B cell (primary cell): ENCODE results near the gene TUBA3E. TPM values are rescaled to one million over a fixed set of nuclear protein-coding genes. Genes with fewer than 3 reads are reported as not detected.

Source experiments
- ATAC-seq: fragments of 200-7000 bp; cut with Tn5 transposase; one replicate; pipeline ENCODE4 v1.10.0; 2021; ENCODE audit warnings: low read depth, mild to moderate bottlenecking, moderate number of reproducible peaks, moderate library complexity
- CTCF ChIA-PET: fragments of 350-600 bp; sonication (Branson Sonifier 250); formaldehyde crosslinking; loops from one replicate; lab custom pipeline; 2021; ENCODE audit warnings: antibody characterized with exemption, inconsistent platforms; lab: Charles Lee
- POLR2A ChIA-PET: fragments of 350-600 bp; sonication (Branson Sonifier 250); formaldehyde crosslinking; loops from one replicate; lab custom pipeline; 2021; ENCODE audit warnings: antibody characterized with exemption; lab: Charles Lee
- DNase-seq: peaks from one replicate; pipeline ENCODE4 v3.0.0; 2013
- H2AFZ ChIP-seq: 2 replicates; pipeline ENCODE4 v1.6.1; 2012; ENCODE audit warnings: mild to moderate bottlenecking, low read depth, low read length; ENCODE audit not compliant: insufficient read depth, poor library complexity, severe bottlenecking
- H3K27ac ChIP-seq, 2 donors: 1 replicate in 1 of 2; 2 replicates in 1 of 2; pipeline ENCODE4 v1.5.1; 2012 to 2013; ENCODE audit warnings: low read length in 2 of 2, mild to moderate bottlenecking in 2 of 2, moderate library complexity in 1 of 2
- H3K27me3 ChIP-seq, 4 experiments: fragments of 200-600 bp in 1 of 4; sonication (generic) in 1 of 4; replicated peaks in 1 of 4; 1 replicate in 2 of 4; 2 replicates in 2 of 4; pipeline versions ENCODE4 v1.6.1 to v1.7.0; 2013 to 2016; ENCODE audit warnings: low read length in 3 of 4, mild to moderate bottlenecking in 2 of 4, mixed read lengths in 1 of 4, moderate library complexity in 1 of 4; ENCODE audit not compliant: insufficient read depth in 4 of 4, control insufficient read depth in 3 of 4; ENCODE audit errors: control extremely low read depth in 1 of 4
- H3K36me3 ChIP-seq, 2 experiments: replicated peaks in 1 of 2; 1 replicate in 1 of 2; 2 replicates in 1 of 2; pipeline versions ENCODE4 v1.6.1 to v1.7.1; 2013; ENCODE audit warnings: low read length in 1 of 2; ENCODE audit not compliant: insufficient read depth in 2 of 2, control insufficient read depth in 1 of 2; ENCODE audit errors: control extremely low read depth in 1 of 2, extremely low read depth in 1 of 2
- H3K4me1 ChIP-seq, 2 donors: fragments of 200-600 bp in 1 of 2; sonication (generic) in 1 of 2; 1 replicate in 1 of 2; 2 replicates in 1 of 2; pipeline versions ENCODE4 v1.5.1 to v1.6.1; 2013 to 2017; ENCODE audit warnings: low read length in 2 of 2; ENCODE audit not compliant: control insufficient read depth in 2 of 2, insufficient read depth in 2 of 2
- H3K4me2 ChIP-seq: replicated peaks from 2 replicates; pipeline ENCODE3; 2012; ENCODE audit warnings: mild to moderate bottlenecking, low read depth, low read length; ENCODE audit not compliant: poor library complexity, severe bottlenecking
- H3K4me3 ChIP-seq, 5 experiments: fragments of 200-600 bp in 1 of 5; sonication (generic) in 1 of 5; 1 replicate in 3 of 5; 2 replicates in 2 of 5; pipeline versions ENCODE4 v1.5.1 to v1.7.0; 2011 to 2016; ENCODE audit warnings: low read length in 4 of 5, mild to moderate bottlenecking in 4 of 5, low read depth in 2 of 5, control low read depth in 1 of 5, moderate library complexity in 1 of 5; ENCODE audit not compliant: insufficient read depth in 1 of 5; ENCODE audit errors: control extremely low read depth in 1 of 5, extremely low read depth in 1 of 5
- H3K79me2 ChIP-seq: fragments of 200-600 bp; sonication (generic); one replicate; pipeline ENCODE4 v1.6.0; 2016; ENCODE audit warnings: low read length; ENCODE audit not compliant: control insufficient read depth, insufficient read depth
- H3K9ac ChIP-seq: fragments of 200-600 bp; sonication (generic); 2 replicates; pipeline ENCODE4 v1.6.1; 2017; ENCODE audit warnings: mild to moderate bottlenecking, low read length, moderate library complexity
- H3K9me3 ChIP-seq, 3 donors: one replicate each; pipeline versions ENCODE4 v1.6.1 to v1.7.1; 2013; ENCODE audit warnings: low read length in 2 of 3; ENCODE audit not compliant: control insufficient read depth in 2 of 3, insufficient read depth in 1 of 3; ENCODE audit errors: control extremely low read depth in 1 of 3
- H4K20me1 ChIP-seq: 2 replicates; pipeline ENCODE4 v1.6.0; 2012; ENCODE audit warnings: mild to moderate bottlenecking, low read length; ENCODE audit not compliant: insufficient read depth, control insufficient read depth, poor library complexity, severe bottlenecking
- H3K27ac Mint-ChIP-seq: one replicate; pipeline ENCODE4 v1.8.0; 2021; ENCODE audit warnings: mixed read lengths
- H3K27me3 Mint-ChIP-seq: one replicate; pipeline ENCODE4 v1.8.0; 2021; ENCODE audit warnings: mixed read lengths
- H3K4me1 Mint-ChIP-seq: one replicate; pipeline ENCODE4 v1.8.0; 2021; ENCODE audit warnings: mixed read lengths
- H3K4me3 Mint-ChIP-seq: one replicate; pipeline ENCODE4 v1.8.0; 2021; ENCODE audit warnings: mixed read lengths
- H3K9me3 Mint-ChIP-seq: one replicate; pipeline ENCODE4 v1.8.0; 2022; ENCODE audit warnings: mixed read lengths; ENCODE audit not compliant: insufficient read depth
- EZH2 ChIP-seq: IDR thresholded peaks from 2 replicates; pipeline ENCODE4 v1.6.1; 2012; ENCODE audit warnings: borderline replicate concordance, low read depth, mild to moderate bottlenecking, moderate library complexity, low read length; ENCODE audit not compliant: insufficient read depth, poor library complexity, severe bottlenecking
- WGBS: methylation state at CpG from one replicate; pipeline ENCODE4 v1.1.5; 2013; ENCODE audit warnings: missing lambda C conversion rate; ENCODE audit not compliant: insufficient coverage; 5-methylcytosine and 5-hydroxymethylcytosine counted together
- intact Hi-C: fragments of 100-400 bp; cut with micrococcal nuclease; formaldehyde crosslinking; loops from one replicate; pipeline ENCODE4 v1.10.0; 2022
- polyA plus RNA-seq: library from polyadenylated mRNA; depleted of rRNA; stranded (reverse); fragments of >200 nt; gene quantifications from 2 replicates; pipeline ENCODE4 v1.2.3, GENCODE V29; 2012
- total RNA-seq, 2 donors: library from RNA; stranded (reverse); fragments of 120-200 nt in 1 of 2; gene quantifications; 1 replicate in 1 of 2; 2 replicates in 1 of 2; pipeline versions ENCODE4 v1.2.3 to v1.2.4, GENCODE V29; 2013 to 2022
- TF ChIP-seq, protein P1 (sequence below): fragments of 200-600 bp; IDR thresholded peaks from one replicate; pipeline ENCODE4 v1.8.0; 2022; ENCODE audit warnings: antibody characterized with exemption, mild to moderate bottlenecking

The TUBA3E gene
- total and polyA plus RNA-seq, 2 donors (not counting 1 experiment from before 2014, with no cell fraction given): not detected

DNA sequence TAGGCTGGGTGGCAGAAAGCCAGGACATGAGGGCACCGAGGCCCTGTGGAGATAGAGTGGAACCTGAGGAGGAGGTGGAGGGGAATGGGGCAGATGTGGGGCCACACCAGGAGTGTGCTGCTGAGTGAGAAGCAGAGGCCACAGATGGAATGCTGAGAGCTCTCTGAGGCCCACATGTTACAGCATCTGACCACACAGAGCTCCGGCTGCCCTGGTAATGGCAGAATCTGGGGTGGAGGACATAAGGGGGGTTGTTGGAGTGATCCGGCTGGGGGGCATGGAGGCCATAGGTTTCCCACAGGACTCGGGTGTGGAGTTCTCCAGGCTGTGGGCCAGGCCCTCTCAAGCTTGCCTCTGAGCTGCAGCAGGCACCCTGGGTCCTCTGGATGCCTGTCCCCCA lies 12.3 kb downstream of the TUBA3E start:
- CTCF ChIA-PET: no interaction called here
- POLR2A ChIA-PET: interaction anchor here (0.6 kb wide), 1 partner anchor 9 kb away, joined by 3 read pairs; no protein-coding TSS in a partner anchor
- Histone ChIP-seq H3K9ac (no peak overlapping the region), H3K4me3 (no peak overlapping the region), H3K27me3 (no peaks in the 10 kb centered on the region), H3K4me2 (no peak overlapping the region), H3K4me1 (peaks cover 7 to 12% of the 10 kb centered on the region in 2 donors), H3K79me2 (peaks cover 25% of the 10 kb centered on the region), H3K9me3 (no peaks in the 10 kb centered on the region), H4K20me1 (no peaks in the 10 kb centered on the region), H3K36me3 (no peaks in the 10 kb centered on the region), H3K27ac (no peak overlapping the region), H2AFZ (no peak overlapping the region)
- Mint-ChIP-seq H3K27ac (no peak overlapping the region), H3K4me1 (peaks cover 15% of the 10 kb centered on the region), H3K9me3 (no peaks in the 10 kb centered on the region), H3K4me3 (no peak overlapping the region), H3K27me3 (no peaks in the 10 kb centered on the region)
- DNase-seq: no peak
- no peak for ATAC-seq
- TF ChIP-seq, protein P1, sequence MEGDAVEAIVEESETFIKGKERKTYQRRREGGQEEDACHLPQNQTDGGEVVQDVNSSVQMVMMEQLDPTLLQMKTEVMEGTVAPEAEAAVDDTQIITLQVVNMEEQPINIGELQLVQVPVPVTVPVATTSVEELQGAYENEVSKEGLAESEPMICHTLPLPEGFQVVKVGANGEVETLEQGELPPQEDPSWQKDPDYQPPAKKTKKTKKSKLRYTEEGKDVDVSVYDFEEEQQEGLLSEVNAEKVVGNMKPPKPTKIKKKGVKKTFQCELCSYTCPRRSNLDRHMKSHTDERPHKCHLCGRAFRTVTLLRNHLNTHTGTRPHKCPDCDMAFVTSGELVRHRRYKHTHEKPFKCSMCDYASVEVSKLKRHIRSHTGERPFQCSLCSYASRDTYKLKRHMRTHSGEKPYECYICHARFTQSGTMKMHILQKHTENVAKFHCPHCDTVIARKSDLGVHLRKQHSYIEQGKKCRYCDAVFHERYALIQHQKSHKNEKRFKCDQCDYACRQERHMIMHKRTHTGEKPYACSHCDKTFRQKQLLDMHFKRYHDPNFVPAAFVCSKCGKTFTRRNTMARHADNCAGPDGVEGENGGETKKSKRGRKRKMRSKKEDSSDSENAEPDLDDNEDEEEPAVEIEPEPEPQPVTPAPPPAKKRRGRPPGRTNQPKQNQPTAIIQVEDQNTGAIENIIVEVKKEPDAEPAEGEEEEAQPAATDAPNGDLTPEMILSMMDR: no peak
- no peak for TF ChIP-seq EZH2
- intact Hi-C loops: loop anchor here (10.0 kb wide), 1 partner anchor 1871 kb away; the partner anchor contains the start of gene HS6ST1
- WGBS: 93% methylated on average over 4 of the region's 4 CpGs

DNA sequence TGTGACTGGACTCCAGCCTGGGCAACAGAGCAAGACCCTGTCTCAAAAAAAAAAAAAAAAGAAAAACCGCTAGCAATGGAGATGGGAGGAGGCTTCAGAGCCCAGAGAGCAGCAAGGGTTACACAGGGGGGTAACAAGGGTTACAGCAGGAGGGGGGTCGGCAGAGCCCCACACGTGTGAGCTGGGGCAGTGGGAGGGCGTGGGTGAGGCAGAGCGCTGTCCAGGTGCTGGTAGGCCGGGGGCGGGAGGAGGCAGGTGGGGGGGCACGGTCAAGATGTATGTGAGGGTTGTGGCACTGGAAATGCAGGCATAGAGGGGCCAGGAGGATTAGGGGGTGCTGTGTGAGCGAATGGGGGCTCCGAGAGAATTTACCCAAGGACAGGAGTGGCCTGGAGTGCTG lies 12.8 kb downstream of the TUBA3E start:
- Histone ChIP-seq H3K4me1 (peaks cover 12 to 17% of the 10 kb centered on the region in 2 donors), H3K4me2 (no peak overlapping the region), H3K9ac (no peak overlapping the region), H4K20me1 (no peaks in the 10 kb centered on the region), H3K27ac (no peak overlapping the region), H2AFZ (no peak overlapping the region), H3K79me2 (peaks cover 30% of the 10 kb centered on the region), H3K36me3 (no peaks in the 10 kb centered on the region), H3K9me3 (no peaks in the 10 kb centered on the region), H3K27me3 (no peaks in the 10 kb centered on the region), H3K4me3 (no peak overlapping the region)
- intact Hi-C loops: loop anchor here (10.0 kb wide), 1 partner anchor 1871 kb away; the partner anchor contains the start of gene HS6ST1
- Mint-ChIP-seq H3K27me3 (no peaks in the 10 kb centered on the region), H3K4me1 (peaks cover 18% of the 10 kb centered on the region), H3K4me3 (no peak overlapping the region), H3K27ac (no peak overlapping the region), H3K9me3 (no peaks in the 10 kb centered on the region)
- no peak for TF ChIP-seq EZH2
- TF ChIP-seq, protein P1: no peak
- DNase-seq (no peak), ATAC-seq (no peak)
- ChIA-PET CTCF (no interaction called here), POLR2A (interaction anchor here (0.6 kb wide), 1 partner anchor 10 kb away, joined by 3 read pairs; no protein-coding TSS in a partner anchor)
- 97% methylated on average over 2 of the region's 10 CpGs for WGBS
